H9 (cell line): Measurements from ENCODE around the gene PTGER2. TPM values are rescaled to one million over a fixed set of nuclear protein-coding genes. Genes with fewer than 3 reads are reported as not detected.

Source experiments
- DNase-seq: peaks from one replicate; pipeline ENCODE4 v3.0.0-alpha.2; 2017
- H2AFZ ChIP-seq: one replicate; pipeline ENCODE4 v1.6.1; 2013; ENCODE audit warnings: mild to moderate bottlenecking, low read length, control low read depth, moderate library complexity
- H2AK5ac ChIP-seq: 2 replicates; pipeline ENCODE4 v1.6.1; 2013; ENCODE audit warnings: low read length, control low read depth, mixed read lengths; ENCODE audit not compliant: insufficient read length
- H2BK120ac ChIP-seq: one replicate; pipeline ENCODE4 v1.6.1; 2013; ENCODE audit warnings: low read depth, mild to moderate bottlenecking, low read length, control low read depth, inconsistent platforms; ENCODE audit not compliant: poor library complexity, severe bottlenecking
- H2BK12ac ChIP-seq: 2 replicates; pipeline ENCODE4 v1.6.1; 2013; ENCODE audit warnings: low read length, control low read depth, mixed read lengths, low read depth; ENCODE audit not compliant: insufficient read length
- H2BK15ac ChIP-seq: 2 replicates; pipeline ENCODE4 v1.6.1; 2013; ENCODE audit warnings: low read depth, low read length, control low read depth
- H2BK20ac ChIP-seq: one replicate; pipeline ENCODE4 v1.6.1; 2013; ENCODE audit warnings: low read depth, mild to moderate bottlenecking, low read length, control low read depth, inconsistent platforms; ENCODE audit not compliant: poor library complexity, severe bottlenecking
- H2BK5ac ChIP-seq: 2 replicates; pipeline ENCODE4 v1.6.1; 2013; ENCODE audit warnings: low read length, control low read depth, mixed read lengths; ENCODE audit not compliant: insufficient read length
- H3K14ac ChIP-seq: 2 replicates; pipeline ENCODE4 v1.6.1; 2013; ENCODE audit warnings: low read length, control low read depth; ENCODE audit not compliant: insufficient read depth
- H3K18ac ChIP-seq: 2 replicates; pipeline ENCODE4 v1.6.1; 2013; ENCODE audit warnings: low read depth, mild to moderate bottlenecking, mixed read lengths, low read length, control low read depth; ENCODE audit not compliant: insufficient read length
- H3K23ac ChIP-seq: 2 replicates; pipeline ENCODE4 v1.6.1; 2013; ENCODE audit warnings: low read length, control low read depth, mixed read lengths, low read depth; ENCODE audit not compliant: insufficient read length
- H3K23me2 ChIP-seq: 2 replicates; pipeline ENCODE4 v1.6.1; 2013; ENCODE audit warnings: low read depth, mild to moderate bottlenecking, mixed read lengths, low read length, control low read depth; ENCODE audit not compliant: insufficient read length, poor library complexity, severe bottlenecking
- H3K27ac ChIP-seq: 2 replicates; pipeline ENCODE4 v1.5.1; 2013; ENCODE audit warnings: low read length, control low read depth, mixed read lengths, low read depth; ENCODE audit not compliant: insufficient read length
- H3K27me3 ChIP-seq: 2 replicates; pipeline ENCODE4 v1.6.1; 2013; ENCODE audit warnings: low read length, control low read depth, inconsistent platforms; ENCODE audit not compliant: insufficient read depth
- H3K4ac ChIP-seq: 2 replicates; pipeline ENCODE4 v1.6.1; 2013; ENCODE audit warnings: low read depth, mild to moderate bottlenecking, control low read depth, inconsistent platforms, low read length, moderate library complexity
- H3K4me1 ChIP-seq: 2 replicates; pipeline ENCODE4 v1.6.1; 2013; ENCODE audit warnings: low read length, control low read depth, inconsistent platforms; ENCODE audit not compliant: insufficient read depth
- H3K4me2 ChIP-seq: 2 replicates; pipeline ENCODE4 v1.6.1; 2013; ENCODE audit warnings: low read length, control low read depth, mixed read lengths; ENCODE audit not compliant: insufficient read length, insufficient read depth
- H3K56ac ChIP-seq: 2 replicates; pipeline ENCODE4 v1.6.1; 2013; ENCODE audit warnings: low read depth, mild to moderate bottlenecking, mixed read lengths, low read length, control low read depth; ENCODE audit not compliant: insufficient read length
- H3K79me1 ChIP-seq: 2 replicates; pipeline ENCODE4 v1.6.1; 2013; ENCODE audit warnings: low read depth, mild to moderate bottlenecking, moderate library complexity, low read length, control low read depth, inconsistent platforms; ENCODE audit not compliant: insufficient read depth, poor library complexity, severe bottlenecking
- H3K79me2 ChIP-seq: 2 replicates; pipeline ENCODE4 v1.6.1; 2013; ENCODE audit warnings: low read length, control low read depth, inconsistent platforms; ENCODE audit not compliant: insufficient read depth
- H3K9ac ChIP-seq: 2 replicates; pipeline ENCODE4 v1.6.1; 2013; ENCODE audit warnings: low read length, control low read depth, mixed read lengths; ENCODE audit not compliant: insufficient read length; ENCODE audit errors: extremely low read depth
- H3K9me3 ChIP-seq: one replicate; pipeline ENCODE4 v1.6.1; 2013; ENCODE audit warnings: low read depth, low read length, inconsistent platforms; ENCODE audit not compliant: control insufficient read depth
- H3T11ph ChIP-seq: one replicate; pipeline ENCODE4 v1.6.1; 2013; ENCODE audit warnings: mild to moderate bottlenecking, low read length, control low read depth, inconsistent platforms
- H4K20me1 ChIP-seq: one replicate; pipeline ENCODE4 v1.6.1; 2013; ENCODE audit not compliant: control insufficient read depth, insufficient read length, insufficient read depth
- H4K5ac ChIP-seq: 2 replicates; pipeline ENCODE4 v1.6.1; 2013; ENCODE audit warnings: low read depth, mild to moderate bottlenecking, mixed read lengths, low read length, control low read depth; ENCODE audit not compliant: insufficient read length
- H4K8ac ChIP-seq: replicated peaks from 2 replicates; pipeline ENCODE4 v1.6.1; 2013; ENCODE audit warnings: low read length, control low read depth, mixed read lengths, low read depth; ENCODE audit not compliant: insufficient read length
- H4K91ac ChIP-seq: 2 replicates; pipeline ENCODE4 v1.6.1; 2013; ENCODE audit warnings: low read depth, mild to moderate bottlenecking, moderate library complexity, mixed read lengths, low read length, control low read depth; ENCODE audit not compliant: insufficient read length
- H3K27ac Mint-ChIP-seq, 3 experiments: 2 replicates in 2 of 3; 3 replicates in 1 of 3; pipeline ENCODE4 v1.8.0; 2020 to 2021; ENCODE audit warnings: mixed read lengths in 3 of 3, mild to moderate bottlenecking in 1 of 3, moderate library complexity in 1 of 3
- H3K27me3 Mint-ChIP-seq: 2 replicates; pipeline ENCODE4 v1.8.0; 2021; ENCODE audit warnings: low read depth, mild to moderate bottlenecking, moderate library complexity, mixed read lengths
- H3K36me3 Mint-ChIP-seq, 3 experiments: 2 replicates in 2 of 3; 3 replicates in 1 of 3; pipeline ENCODE4 v1.8.0; 2020 to 2021; ENCODE audit warnings: low read depth in 3 of 3, mixed read lengths in 3 of 3; ENCODE audit not compliant: insufficient read depth in 1 of 3
- H3K4me1 Mint-ChIP-seq, 2 experiments: 2 replicates each; pipeline ENCODE4 v1.8.0; 2020; ENCODE audit warnings: mixed read lengths in 2 of 2
- H3K4me3 Mint-ChIP-seq, 2 experiments: 2 replicates in 1 of 2; 3 replicates in 1 of 2; pipeline ENCODE4 v1.8.0; 2020 to 2021; ENCODE audit warnings: mild to moderate bottlenecking in 2 of 2, mixed read lengths in 2 of 2, moderate library complexity in 1 of 2
- H3K9me3 Mint-ChIP-seq, 2 experiments: 2 replicates in 1 of 2; 3 replicates in 1 of 2; pipeline ENCODE4 v1.8.0; 2020; ENCODE audit warnings: mild to moderate bottlenecking in 2 of 2, mixed read lengths in 2 of 2, moderate library complexity in 1 of 2
- CTCF ChIP-seq: fragments of 200-600 bp; sonication (generic); conservative IDR thresholded peaks from 3 replicates; pipeline ENCODE4 v1.8.0; 2021; ENCODE audit warnings: antibody characterized with exemption, mild to moderate bottlenecking
- WGBS: extraction: QIAGEN DNeasy Blood & Tissue Kit; methylation state at CpG from one replicate; pipeline ENCODE4 v1.1.7; 2013; ENCODE audit warnings: missing lambda C conversion rate, low lambda C conversion rate, mixed read lengths; ENCODE audit not compliant: insufficient read length; ENCODE audit errors: extremely low coverage; 5-methylcytosine and 5-hydroxymethylcytosine counted together
- total RNA-seq: library from RNA; stranded (reverse); gene quantifications from 2 replicates; pipeline ENCODE4 v1.2.1, GENCODE V29; 2021

Gene PTGER2
- total RNA-seq, 1 experiment from 2014 or later = 1.0 TPM

GRCh38 chr14:52315355-52315718 is 1.2 kb downstream of the PTGER2 start:
- H2BK12ac ChIP-seq = no peak overlapping the region
- H3K23me2 ChIP-seq = peaks cover 12% of the 10 kb centered on the region
- H3K4me2 ChIP-seq = peak overlapping the region; percentile 86
- H3K9me3 ChIP-seq = no peaks in the 10 kb centered on the region
- no peak overlapping the region for H3K18ac ChIP-seq
- H4K91ac ChIP-seq = no peak overlapping the region
- no peak overlapping the region for H3K23ac ChIP-seq
- no peak overlapping the region for H4K5ac ChIP-seq
- Mint-ChIP-seq H3K27me3 (peaks cover 76% of the 10 kb centered on the region), H3K9me3 (no peaks in the 10 kb centered on the region), H3K4me1 (peaks cover 19 to 22% of the 10 kb centered on the region in 2 experiments), H3K27ac (no peak overlapping the region), H3K4me3 (peak overlapping the region; percentile 77 to 98), H3K36me3 (peaks cover 0 to 5% (median 0%) of the 10 kb centered on the region in 3 experiments; a peak in 3 of 7 replicates)
- no peak overlapping the region for H2BK15ac ChIP-seq
- H2AK5ac ChIP-seq = no peak overlapping the region
- no peak overlapping the region for H2BK120ac ChIP-seq
- no peak overlapping the region for H3K27ac ChIP-seq
- H2BK5ac ChIP-seq = no peak overlapping the region
- no CpG with 5 or more reads among the region's 11 CpGs for WGBS
- no peak overlapping the region for H3K14ac ChIP-seq
- H3K79me2 ChIP-seq = no peaks in the 10 kb centered on the region
- no peak overlapping the region for H3K4ac ChIP-seq
- peaks cover 37% of the 10 kb centered on the region; the same call in 1 of the 2 replicates for H3K27me3 ChIP-seq
- H4K8ac ChIP-seq = no peak overlapping the region
- no peaks in the 10 kb centered on the region for H4K20me1 ChIP-seq
- H2AFZ ChIP-seq = no peak overlapping the region
- no peak overlapping the region for H3T11ph ChIP-seq
- DNase-seq = no peak
- H3K4me1 ChIP-seq = 0 out of 2 replicates have a peak, but pooled peaks cover 2% of the 10 kb centered on the region
- no peak overlapping the region for H3K9ac ChIP-seq
- TF ChIP-seq CTCF = no peak
- no peaks in the 10 kb centered on the region for H3K79me1 ChIP-seq
- H2BK20ac ChIP-seq = no peak overlapping the region
- H3K56ac ChIP-seq = no peak overlapping the region
